ENCODE results near the gene ERF. TPM values are rescaled to one million over a fixed set of nuclear protein-coding genes. Genes with fewer than 3 reads are reported as not detected.

ERF gene
- total and polyA plus RNA-seq, 10 of the 15 experiments (the other 5 are each of a cell fraction or from before 2014, with no cell fraction given), result 0.02 to 51.8 (median 14.4) TPM

DNA sequence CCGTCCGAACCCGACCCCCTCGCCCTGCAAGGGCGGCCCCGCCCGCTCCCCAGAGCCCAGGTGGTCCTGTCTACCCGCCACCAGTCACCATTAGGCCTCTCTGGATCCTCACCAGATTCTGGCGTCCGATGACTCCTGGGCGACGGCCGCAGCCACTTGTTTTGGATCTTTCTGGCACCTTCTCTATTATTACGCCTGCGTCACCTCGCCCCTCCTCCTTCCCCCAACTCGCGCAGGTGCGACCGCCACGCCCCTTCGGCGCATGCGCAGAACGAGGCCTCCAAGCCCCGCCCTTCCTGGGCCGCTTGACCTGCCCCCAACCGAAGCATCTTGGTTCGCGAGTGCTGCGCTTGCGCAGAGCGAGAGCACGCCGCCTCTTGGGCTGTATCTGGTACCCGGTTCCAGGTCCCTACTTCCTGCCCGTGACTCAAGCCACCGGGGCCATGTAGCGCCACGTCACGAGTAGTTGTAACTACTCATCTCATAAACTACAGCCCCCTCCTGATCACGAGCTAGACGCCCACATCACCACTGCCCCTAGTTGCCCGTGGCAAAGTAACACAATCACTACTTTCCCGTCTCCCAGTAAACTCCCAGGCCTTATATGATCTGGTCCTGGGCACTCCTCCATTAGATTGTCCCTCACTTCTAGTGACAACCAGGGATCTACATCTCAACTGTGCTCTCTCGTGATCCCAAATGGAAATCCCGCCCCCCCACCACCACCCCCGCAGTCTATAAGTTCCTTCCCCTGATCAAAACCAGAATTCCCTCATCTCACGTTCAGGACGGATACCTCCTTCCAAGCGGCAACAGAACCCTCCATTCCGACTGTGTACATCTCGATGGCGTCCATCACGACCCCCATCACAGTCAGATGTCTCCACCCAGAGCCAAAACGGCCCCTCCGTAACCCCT lies 37.1 kb downstream of the ERF start, which contains the start of gene DEDD2 (continued):
- TF ChIP-seq, protein P1, sequence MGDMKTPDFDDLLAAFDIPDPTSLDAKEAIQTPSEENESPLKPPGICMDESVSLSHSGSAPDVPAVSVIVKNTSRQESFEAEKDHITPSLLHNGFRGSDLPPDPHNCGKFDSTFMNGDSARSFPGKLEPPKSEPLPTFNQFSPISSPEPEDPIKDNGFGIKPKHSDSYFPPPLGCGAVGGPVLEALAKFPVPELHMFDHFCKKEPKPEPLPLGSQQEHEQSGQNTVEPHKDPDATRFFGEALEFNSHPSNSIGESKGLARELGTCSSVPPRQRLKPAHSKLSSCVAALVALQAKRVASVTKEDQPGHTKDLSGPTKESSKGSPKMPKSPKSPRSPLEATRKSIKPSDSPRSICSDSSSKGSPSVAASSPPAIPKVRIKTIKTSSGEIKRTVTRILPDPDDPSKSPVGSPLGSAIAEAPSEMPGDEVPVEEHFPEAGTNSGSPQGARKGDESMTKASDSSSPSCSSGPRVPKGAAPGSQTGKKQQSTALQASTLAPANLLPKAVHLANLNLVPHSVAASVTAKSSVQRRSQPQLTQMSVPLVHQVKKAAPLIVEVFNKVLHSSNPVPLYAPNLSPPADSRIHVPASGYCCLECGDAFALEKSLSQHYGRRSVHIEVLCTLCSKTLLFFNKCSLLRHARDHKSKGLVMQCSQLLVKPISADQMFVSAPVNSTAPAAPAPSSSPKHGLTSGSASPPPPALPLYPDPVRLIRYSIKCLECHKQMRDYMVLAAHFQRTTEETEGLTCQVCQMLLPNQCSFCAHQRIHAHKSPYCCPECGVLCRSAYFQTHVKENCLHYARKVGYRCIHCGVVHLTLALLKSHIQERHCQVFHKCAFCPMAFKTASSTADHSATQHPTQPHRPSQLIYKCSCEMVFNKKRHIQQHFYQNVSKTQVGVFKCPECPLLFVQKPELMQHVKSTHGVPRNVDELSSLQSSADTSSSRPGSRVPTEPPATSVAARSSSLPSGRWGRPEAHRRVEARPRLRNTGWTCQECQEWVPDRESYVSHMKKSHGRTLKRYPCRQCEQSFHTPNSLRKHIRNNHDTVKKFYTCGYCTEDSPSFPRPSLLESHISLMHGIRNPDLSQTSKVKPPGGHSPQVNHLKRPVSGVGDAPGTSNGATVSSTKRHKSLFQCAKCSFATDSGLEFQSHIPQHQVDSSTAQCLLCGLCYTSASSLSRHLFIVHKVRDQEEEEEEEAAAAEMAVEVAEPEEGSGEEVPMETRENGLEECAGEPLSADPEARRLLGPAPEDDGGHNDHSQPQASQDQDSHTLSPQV (IDR thresholded peaks at IDR 0.05), result no peak
- TF ChIP-seq POU2F2 (IDR thresholded peaks at IDR 0.05; ENCODE audit: borderline replicate concordance, low read depth, low read length) (0 out of 3 replicates have a peak, but pooled peaks have one; percentile 32), ZBTB11 (CRISPR knock-in tag; IDR thresholded peaks at IDR 0.05) (no peak), NBN (IDR thresholded peaks at IDR 0.05) (peak; percentile 38; the same call in 1 of the 2 replicates), POLR2A (IDR thresholded peaks at IDR 0.05; ENCODE audit: low read depth, low read length) (peak; percentile 80), HDGF (IDR thresholded peaks at IDR 0.05) (peak; percentile 85), RFX5 (IDR thresholded peaks at IDR 0.05; ENCODE audit: low read depth, low read length) (no peak), BHLHE40 (IDR thresholded peaks at IDR 0.05; ENCODE audit: borderline replicate concordance in 1 of 2, low read depth in 2 of 2, low read length in 1 of 2) (peak; percentile 89 to 94)
